OCI-LY1 (cell line): ENCODE results near the gene ZNF212.

Experiments used
- CTCF ChIP-seq: fragments of 200-600 bp; sonication (generic), shearing (Covaris generic); IDR thresholded peaks from 2 replicates; pipeline ENCODE4 v1.5.1; 2017; ENCODE audit warnings: mild to moderate bottlenecking, antibody characterized with exemption, low read length, moderate library complexity, mixed read lengths
- EZH2 ChIP-seq: fragments of 200-600 bp; sonication (generic), shearing (Covaris generic); IDR thresholded peaks from 2 replicates; pipeline ENCODE4 v1.8.0; 2017; ENCODE audit warnings: borderline replicate concordance, mixed run types, mild to moderate bottlenecking, antibody characterized with exemption, low read length, moderate library complexity, mixed read lengths

DNA sequence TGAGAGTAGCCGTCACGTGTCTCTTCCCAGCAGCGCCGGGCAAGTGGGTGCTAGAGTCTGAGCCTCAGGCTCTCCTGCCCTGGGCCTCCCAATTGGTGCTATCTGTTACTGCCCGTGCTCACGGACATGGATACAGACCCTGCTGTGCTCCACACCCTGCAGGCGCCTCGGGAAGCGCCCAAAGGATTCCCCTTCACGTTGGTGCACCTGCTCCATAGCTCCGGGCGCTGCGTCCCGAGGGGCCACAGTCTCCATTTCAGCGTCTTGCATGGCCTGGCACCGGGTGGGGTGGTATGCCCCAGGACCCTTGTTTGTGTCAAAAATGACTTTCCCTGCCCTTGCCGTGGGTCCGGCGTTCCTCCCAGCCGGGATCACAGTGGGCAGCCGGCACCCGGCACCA lies 13.8 kb upstream of the ZNF212 start:
- TF ChIP-seq CTCF: no peak
- TF ChIP-seq EZH2: no peak
